Measurements from ENCODE around the gene CHCHD10.

DNA sequence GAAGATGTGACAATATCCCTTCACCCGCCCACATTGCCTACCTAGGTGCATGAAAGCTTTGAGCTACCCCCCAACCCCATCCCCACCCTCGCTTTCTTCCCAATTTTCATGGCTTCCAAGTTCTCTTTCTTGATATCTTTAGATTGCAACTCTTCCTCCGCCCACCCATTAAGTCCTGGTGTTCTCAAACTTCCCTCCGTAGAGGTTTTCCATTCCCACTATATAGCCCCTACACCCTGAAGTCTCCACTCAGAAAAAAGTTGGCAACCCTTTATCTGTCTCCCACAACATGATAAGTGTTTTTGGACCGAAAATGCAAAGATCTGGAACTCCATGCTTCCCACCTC lies 17.4 kb downstream of the CHCHD10 start:
- TF ChIP-seq EZH2 (IDR thresholded peaks at IDR 0.05) (no peak), POLR2AphosphoS5 (IDR thresholded peaks at IDR 0.05; ENCODE audit: borderline replicate concordance, low read depth, low read length) (no peak), FOXP2 (optimal IDR thresholded peaks at IDR 0.05; ENCODE audit: control extremely low read depth, extremely low read length, insufficient read depth) (no peak)
